NCI-H1694 (cell line): ENCODE results near the gene PPIL3.

Experiments
- DNase-seq: peaks from one replicate; lab custom pipeline; 2025; lab: John Stamatoyannopoulos, UW

The PPIL3 gene

DNA sequence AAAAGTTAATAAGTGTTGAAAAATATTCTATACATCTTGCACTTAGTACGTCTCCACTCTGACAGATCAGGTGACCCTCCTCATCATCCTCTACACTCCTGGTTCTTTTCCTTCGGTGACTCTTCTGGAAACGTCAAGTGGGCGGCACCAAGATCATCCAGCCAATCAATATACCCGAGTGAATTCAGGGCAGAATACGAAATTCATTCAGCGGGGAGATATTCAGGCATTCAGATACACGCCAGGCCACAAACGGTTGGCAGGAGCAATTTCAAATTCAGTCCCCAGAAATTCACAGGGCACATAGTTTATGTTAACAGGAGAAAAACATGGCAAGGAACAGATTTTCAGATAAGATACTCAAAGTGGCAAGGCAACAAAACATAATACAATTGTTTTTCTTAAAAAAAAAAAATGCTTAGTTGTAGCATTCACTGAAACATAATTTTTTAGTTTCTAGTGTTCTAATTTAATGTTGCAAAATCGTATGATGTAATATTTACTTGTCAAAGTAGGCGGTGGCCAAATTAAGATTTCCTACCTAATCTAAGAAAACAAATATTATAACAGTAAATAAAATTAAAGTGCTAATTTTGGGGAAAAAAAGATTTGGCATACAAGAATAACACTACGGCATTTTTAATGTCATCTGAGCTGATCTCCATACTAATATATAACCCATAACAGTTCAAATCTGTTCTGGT, 28.6 kb downstream of the PPIL3 start:
- DNase-seq, result no peak

DNA sequence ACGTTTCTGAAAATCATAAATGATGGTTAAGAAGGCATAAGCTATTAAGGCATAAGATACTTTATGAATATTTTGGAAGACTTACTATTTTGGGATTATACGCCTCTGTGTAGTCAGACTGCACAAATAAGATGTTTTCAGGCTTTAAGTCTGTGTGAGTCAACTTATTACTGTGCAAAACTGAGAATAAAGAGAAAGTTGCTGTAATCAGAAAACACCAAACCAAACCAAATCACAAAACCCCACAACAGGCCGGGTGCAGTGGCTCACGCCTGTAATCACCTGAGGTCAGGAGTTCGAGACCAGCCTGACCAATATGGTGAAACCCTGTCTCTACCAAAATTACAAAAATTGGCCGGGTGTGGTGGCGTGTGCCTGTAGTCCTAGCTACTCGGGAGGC, 32.1 kb downstream of the PPIL3 start:
- DNase-seq, result no peak

DNA sequence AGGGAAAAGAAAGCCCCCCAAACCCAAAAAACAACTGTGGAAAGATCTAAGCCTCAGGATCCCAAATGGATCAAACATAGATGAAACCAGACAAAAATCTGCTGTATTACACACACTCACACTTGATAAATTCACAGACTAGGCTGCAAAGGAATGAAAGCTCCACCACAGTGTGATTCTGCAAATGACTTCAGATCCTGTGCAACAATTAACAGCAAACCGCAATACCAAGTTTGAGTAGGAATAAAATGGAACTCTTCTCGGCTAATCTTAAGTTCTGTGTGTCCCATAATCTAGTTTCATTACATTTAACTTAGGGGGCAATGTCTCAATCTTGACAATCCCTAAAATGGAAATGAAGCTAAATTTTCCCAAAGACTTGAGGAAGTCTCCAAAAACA, 36.3 kb downstream of the PPIL3 start:
- DNase-seq, result no peak

- no peak for DNase-seq
Observed at GRCh38 chr2:200851398-200852248, 37.3 kb downstream of the PPIL3 start.

DNA sequence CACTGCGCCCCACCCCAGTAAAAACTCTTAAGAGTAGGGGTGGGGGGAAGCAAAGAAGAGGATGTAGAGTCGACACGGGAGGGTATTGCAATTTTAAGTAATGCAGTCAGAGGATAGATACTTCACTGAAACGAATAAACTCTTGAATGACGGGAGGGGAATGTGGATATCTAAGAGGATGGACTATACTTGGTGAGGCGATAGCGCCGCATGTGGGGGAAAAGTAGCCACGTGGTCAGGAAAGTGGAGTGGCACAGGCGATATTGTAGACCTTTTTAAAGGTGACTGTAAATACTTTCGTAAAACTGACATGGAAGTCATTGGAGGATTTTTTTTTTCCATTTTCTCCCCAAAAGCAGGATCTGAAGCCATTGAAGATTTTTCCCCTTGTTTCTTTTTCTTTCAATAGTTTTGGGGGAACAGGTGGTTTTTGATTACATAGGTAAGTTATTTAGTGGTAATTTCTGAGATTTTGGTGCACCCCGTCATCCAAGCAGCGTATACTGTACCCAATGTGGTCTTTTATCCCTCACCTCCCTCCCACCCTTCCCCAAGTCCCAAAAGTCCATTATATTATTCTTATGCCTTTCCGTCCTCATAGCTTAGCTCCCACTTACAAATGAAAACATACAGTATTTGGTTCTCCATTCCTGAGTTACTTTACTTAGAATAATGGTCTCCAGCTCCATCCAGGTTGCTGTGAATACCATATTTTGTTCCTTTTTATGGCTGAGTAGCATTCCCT, 38.2 kb downstream of the PPIL3 start:
- no peak for DNase-seq

DNA sequence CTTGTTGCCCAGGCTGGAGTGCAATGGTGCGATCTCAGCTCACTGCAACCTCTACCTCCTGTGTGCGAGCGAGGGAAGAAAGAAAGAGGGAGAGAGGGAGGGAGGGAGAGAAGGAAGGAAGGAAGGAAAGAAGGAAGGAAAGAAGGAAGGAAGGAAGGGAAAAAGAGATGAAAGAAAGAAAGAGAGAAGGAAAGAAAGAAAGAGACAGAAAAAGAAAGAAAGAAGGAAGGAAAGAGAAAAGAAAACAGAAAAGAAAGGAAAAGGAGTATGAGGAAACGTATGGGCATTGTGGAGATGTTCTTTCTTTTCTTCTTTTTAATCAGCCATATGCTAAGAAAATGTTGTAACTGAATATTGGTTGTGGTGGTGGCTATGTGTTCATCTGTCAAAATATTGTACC, 40.9 kb downstream of the PPIL3 start:
- DNase-seq, result no peak

- no peak for DNase-seq
Observed at GRCh38 chr2:200847269-200847668, 41.6 kb downstream of the PPIL3 start.

DNA sequence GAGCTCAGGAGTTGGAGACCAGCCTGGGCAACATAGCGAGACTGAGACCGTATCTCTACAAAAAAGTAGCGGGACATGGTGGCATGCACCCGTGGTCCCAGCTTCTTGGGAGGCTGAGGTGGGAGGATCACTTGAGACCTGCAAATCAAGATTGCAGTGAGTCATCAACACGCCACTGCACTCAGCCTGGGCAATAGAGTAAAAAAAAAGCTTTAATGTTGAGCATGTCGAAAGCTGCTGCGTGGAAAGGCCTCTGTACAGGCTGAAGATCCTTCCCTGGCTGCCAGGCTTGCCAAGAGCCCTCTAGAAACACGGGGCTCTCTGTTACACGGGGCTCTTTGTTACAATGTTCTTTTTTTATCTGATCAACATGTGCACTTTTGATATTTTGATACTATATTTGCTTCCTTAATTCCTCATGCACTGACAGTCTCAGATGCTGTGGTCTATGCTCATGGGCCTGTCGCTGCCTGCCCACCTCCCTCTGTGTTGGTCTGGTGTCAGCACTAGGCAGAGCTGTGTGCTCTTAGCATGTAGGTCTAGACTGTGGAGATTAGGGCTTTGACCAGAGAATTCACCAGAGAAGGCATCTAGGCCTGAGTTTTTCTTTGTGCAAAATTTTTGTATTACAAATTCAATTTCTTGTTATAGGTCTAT, 43.1 kb downstream of the PPIL3 start:
- no peak for DNase-seq

- no peak for DNase-seq
Observed at GRCh38 chr2:200845194-200845593, 43.7 kb downstream of the PPIL3 start.

- no peak for DNase-seq
Observed at GRCh38 chr2:200843993-200844948, 44.6 kb downstream of the PPIL3 start.

DNA sequence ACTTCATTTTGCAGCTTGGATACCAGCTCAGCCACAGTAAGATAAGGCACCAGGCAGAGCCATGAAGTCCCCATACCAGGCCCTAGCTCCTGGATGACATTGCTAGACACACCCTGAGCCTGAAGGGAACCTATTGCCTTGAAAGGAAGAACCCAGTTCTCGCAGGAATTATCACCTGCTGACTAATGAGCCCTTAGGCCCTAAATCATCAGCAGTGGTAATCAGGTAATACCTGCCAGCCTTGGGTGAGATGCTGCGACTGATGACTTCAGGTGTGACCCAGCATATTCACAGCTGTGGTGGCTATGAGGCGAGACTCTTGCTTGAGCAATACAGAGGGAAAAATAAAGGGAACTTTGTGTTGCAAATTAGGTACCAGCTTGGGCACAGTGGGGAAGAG, 49.4 kb downstream of the PPIL3 start:
- DNase-seq, result no peak

DNA sequence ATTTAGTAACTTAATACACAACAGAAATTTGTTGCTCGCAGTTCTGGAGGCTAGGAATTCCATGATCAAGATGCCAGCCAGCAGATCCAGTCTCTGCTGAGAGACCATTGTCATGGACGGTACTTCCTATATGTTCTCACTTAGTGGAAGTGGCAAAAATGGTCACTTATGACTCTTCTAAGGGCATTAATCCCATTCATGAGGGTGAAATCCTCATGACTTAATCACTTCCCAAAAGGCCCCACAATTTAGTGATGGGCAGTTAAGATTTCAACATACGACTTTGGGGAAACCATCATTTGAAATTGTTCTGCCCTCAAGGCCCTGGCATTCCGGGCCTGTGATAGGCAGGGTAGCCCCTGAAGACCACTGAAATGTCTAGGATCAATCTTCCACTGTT, 54.2 kb downstream of the PPIL3 start:
- DNase-seq, result no peak

DNA sequence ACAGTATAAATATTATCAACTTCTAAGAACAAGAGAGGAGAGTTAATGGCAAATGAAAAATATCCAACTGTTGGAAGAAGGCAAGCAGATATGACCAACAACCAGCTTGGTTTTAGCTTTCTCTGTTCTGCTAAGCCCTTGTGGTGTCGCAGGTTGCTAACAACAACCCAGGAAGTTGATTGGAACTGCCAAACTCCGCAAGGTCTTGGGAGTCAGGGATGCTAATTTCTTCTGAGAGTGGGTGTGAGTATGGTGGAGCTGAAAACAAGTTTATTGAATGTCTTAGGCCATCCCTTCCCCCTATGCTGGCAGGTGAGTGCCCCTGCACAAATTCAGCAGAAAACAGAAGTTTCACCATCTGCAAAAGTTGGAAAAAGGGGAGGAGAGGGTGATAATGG, 59.6 kb downstream of the PPIL3 start:
- DNase-seq, result no peak

DNA sequence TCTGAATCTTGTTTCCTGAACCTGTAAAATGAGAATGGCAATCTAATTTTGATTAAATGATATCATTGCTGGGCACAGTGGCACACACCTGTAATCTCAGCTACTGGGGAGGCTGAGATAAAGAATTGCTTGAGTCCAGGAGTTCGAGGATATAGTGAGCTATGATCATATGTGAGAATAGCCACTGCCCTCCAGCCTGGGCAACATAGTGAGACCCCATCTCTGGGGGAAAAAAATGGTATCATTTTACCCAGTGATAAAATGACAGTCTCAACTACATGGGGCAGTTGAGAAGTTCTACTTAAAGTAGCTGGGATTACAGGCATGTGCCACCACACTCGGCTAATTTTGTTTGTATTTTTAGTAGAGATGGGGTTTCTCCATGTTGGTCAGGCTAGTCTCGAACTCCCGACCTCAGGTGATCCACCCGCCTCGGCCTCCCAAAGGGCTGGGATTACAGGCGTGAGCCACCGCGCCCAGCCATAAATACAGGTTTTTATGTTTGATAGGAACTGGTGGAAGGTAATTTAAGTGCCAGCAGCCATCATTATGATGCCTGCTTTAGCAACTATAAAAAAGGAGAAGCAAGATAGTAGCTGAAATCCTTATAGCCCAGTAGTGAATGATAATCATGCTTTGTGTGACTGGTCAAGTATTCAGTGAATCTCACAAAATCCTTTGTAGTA, 60.2 kb downstream of the PPIL3 start:
- DNase-seq, result no peak

DNA sequence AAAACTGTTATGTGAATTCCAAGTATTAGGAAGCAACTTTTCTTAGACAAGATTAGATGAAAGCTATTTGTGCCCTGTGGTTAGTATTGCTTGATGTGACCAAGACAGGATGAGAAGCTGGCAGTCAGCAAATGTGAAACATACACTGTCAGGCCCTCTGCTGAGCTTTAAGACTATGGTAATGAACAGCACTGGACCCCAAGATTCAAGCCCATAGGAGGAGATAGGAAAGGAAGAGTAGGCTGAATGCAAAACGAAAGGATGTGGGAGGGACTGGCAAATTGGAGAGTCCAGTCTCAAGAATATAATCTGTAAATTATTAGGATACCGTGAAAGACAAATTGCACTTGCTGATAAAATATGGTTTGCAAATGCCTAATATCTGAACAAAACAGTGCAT, 60.8 kb downstream of the PPIL3 start:
- no peak for DNase-seq

DNA sequence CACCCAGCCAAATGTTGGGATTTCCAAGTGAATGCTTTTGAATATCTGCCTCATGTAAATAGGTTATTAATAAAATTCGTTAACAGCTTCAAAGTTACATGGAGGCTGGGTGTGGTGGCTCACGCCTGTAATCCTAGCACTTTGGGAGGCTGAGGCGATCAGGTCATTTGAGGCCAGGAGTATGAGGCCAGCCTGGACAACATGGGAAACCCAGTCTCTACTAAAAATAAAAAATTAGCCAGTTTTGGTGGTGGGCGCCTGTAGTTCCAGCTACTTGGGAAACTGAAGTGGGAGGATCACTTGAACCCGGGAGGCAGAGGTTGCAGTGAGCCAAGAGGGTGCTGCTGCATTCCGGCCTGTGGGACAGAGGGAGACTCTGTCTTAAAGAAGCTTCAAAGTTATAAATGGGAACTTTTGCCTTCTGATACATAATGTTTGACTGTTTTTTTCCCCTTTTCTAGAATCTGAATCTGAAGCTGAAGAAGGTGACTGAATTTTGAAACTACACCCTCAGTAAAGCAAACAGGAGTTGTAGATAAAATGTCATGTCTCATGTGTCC, 67.1 kb downstream of the PPIL3 start:
- no peak for DNase-seq
